Measurements from ENCODE around the gene TCN1.

- TF ChIP-seq CTCF (IDR thresholded peaks at IDR 0.05; ENCODE audit: low read depth, low read length, poor library complexity, severe bottlenecking) (no peak), EZH2phosphoT487 (IDR thresholded peaks at IDR 0.05; ENCODE audit: borderline replicate concordance, low read length) (no peak)
These were observed 31.8 kb upstream of the TCN1 start for GRCh38 chr11:59898046-59898445.
